ENCODE measurements around the gene KCNJ15. TPM values are rescaled to one million over a fixed set of nuclear protein-coding genes. Genes with fewer than 3 reads are reported as not detected.

Gene KCNJ15
- total and polyA plus RNA-seq, 2 of the 13 experiments (the other 11 are each of a cell fraction or from before 2014, with no cell fraction given), result not detected

GRCh38 chr21:38294609-38295008, 37.8 kb downstream of the KCNJ15 start:
- H3K27me3 ChIP-seq (ENCODE audit: control insufficient read depth in 1 of 2, insufficient read depth in 2 of 2, low read length in 2 of 2), result no peaks in the 10 kb centered on the region
- H2AFZ ChIP-seq (ENCODE audit: low read length), result no peak overlapping the region
- no peaks in the 10 kb centered on the region for H3K9me3 ChIP-seq (ENCODE audit: low read length)
- DNase-seq (ENCODE audit: low spot score), result no peak
- ChIA-PET CTCF (ENCODE audit: low intra/inter-chr PET ratio, low total read pairs) (no interaction called here), POLR2A (no interaction called here)
- no peaks in the 10 kb centered on the region for H4K20me1 ChIP-seq (ENCODE audit: insufficient read depth, low read length)
- BruUV-seq (replicated peaks), result no TSS peak
- FAIRE-seq, result no peak
- in situ Hi-C loops (cut with HindIII; ENCODE audit: extremely low pct_ligation_motif_present, low pct_unique_long_range_greater_than_20kb), result no loop called here
- no peak for ATAC-seq
- H3K4me2 ChIP-seq (ENCODE audit: low read depth, low read length), result no peak overlapping the region
- no peak overlapping the region for H3K27ac ChIP-seq (ENCODE audit: extremely low read length, insufficient read depth, low read length)
- H3K4me1 ChIP-seq (ENCODE audit: insufficient read depth, low read length), result peaks cover 19% of the 10 kb centered on the region
- H3K4me3 ChIP-seq (replicated peaks in 1 of 3; ENCODE audit: insufficient read depth in 1 of 3, low read depth in 2 of 3, low read length in 3 of 3), result no peak overlapping the region
- H3K36me3 ChIP-seq (replicated peaks in 1 of 2; ENCODE audit: control insufficient read depth in 1 of 2, insufficient read depth in 2 of 2, low read length in 2 of 2), result no peaks in the 10 kb centered on the region
- no peaks in the 10 kb centered on the region for H3K79me2 ChIP-seq (ENCODE audit: insufficient read depth, low read length)
- H3K9ac ChIP-seq (ENCODE audit: insufficient read depth, low read depth, low read length), result no peak overlapping the region
- 95% methylated on average over 2 of the region's 2 CpGs for WGBS (ENCODE audit: low lambda C conversion rate)
- intact Hi-C loops (cut with micrococcal nuclease; ENCODE audit: unreplicated experiment), result no loop called here
- no peak for TF ChIP-seq HNRNPH1 (optimal IDR thresholded peaks at IDR 0.05; ENCODE audit: low read depth, low read length)
- TF ChIP-seq MTF2 (CRISPR knock-in tag; IDR thresholded peaks at IDR 0.05; ENCODE audit: borderline replicate concordance), result no peak
- TF ChIP-seq ZNF235 (CRISPR knock-in tag; IDR thresholded peaks at IDR 0.05; ENCODE audit: borderline replicate concordance), result no peak
- no peak for TF ChIP-seq ASH2L (IDR thresholded peaks at IDR 0.05; ENCODE audit: insufficient read length, low read depth, low read length)
- TF ChIP-seq ZNF687 (CRISPR knock-in tag; IDR thresholded peaks at IDR 0.05), result no peak
- no peak for TF ChIP-seq PAF1 (CRISPR knock-in tag; IDR thresholded peaks at IDR 0.05)
- no peak for TF ChIP-seq HIVEP1 (CRISPR knock-in tag; IDR thresholded peaks at IDR 0.05)
- no peak for TF ChIP-seq ZNF430 (CRISPR knock-in tag; IDR thresholded peaks at IDR 0.05)
- TF ChIP-seq RERE (CRISPR knock-in tag; IDR thresholded peaks at IDR 0.05; ENCODE audit: low read depth), result no peak
- TF ChIP-seq THYN1 (CRISPR knock-in tag; IDR thresholded peaks at IDR 0.05; ENCODE audit: borderline replicate concordance, low read depth), result no peak
- no peak for TF ChIP-seq ZNF775 (CRISPR knock-in tag; IDR thresholded peaks at IDR 0.05; ENCODE audit: borderline replicate concordance)
- no peak for TF ChIP-seq NKX3-1 (CRISPR knock-in tag; IDR thresholded peaks at IDR 0.05)
- TF ChIP-seq ZNF577 (CRISPR knock-in tag; IDR thresholded peaks at IDR 0.05; ENCODE audit: borderline replicate concordance, low read depth), result no peak
